NCI-H128 (cell line): ENCODE data around the gene CAP1.
"Not testable (repeated sequence)": the region's sequence is repeated elsewhere in the genome, so short reads cannot be mapped to it uniquely, and the experiment has no call there.

Experiments used
- DNase-seq: peaks from one replicate; lab custom pipeline; 2025; ENCODE audit not compliant: unreplicated experiment; lab: John Stamatoyannopoulos, UW

The CAP1 gene

GRCh38 chr1:40030528-40031135 lies 9.9 kb upstream of the CAP1 start:
- no peak for DNase-seq

DNA sequence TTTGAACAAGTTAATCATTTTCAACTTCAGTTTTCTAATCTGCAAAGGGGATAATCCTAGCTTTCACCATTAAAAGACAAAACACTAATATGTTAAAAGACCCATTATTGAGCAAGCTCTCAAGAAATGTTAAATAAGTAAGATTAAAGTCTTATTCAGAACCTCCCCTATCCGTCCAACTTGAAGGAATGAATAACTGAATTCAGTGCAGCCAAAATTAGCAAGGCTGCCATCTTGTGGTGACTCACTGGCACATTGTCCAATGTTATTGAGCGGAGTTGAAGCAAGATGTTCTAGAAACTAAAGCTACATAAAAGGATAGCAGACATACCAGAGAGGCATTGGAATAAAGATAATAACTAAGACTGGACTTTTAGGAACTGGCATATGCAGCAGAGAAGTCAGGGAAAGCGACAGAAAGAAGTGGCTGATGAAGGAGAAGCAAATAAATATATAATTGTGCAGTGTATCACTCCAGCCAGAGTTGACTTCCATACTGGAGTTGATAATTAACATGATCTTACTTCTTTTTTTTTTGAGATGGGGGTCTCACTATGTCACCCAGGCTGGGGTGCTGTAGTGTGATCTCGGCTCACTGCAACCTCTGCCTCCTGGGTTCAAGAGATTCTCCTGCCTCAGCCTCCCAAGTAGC lies 8.2 kb upstream of the CAP1 start:
- no peak for DNase-seq

GRCh38 chr1:40034869-40035268 lies 5.7 kb upstream of the CAP1 start:
- DNase-seq, result no peak

- DNase-seq, result no peak
Observed at GRCh38 chr1:40036574-40036973, 4.0 kb upstream of the CAP1 start.

- DNase-seq, result not testable (repeated sequence)
Observed at GRCh38 chr1:40037254-40037653, 3.3 kb upstream of the CAP1 start.

- DNase-seq, result no peak
Observed at GRCh38 chr1:40038697-40039096, 1.8 kb upstream of the CAP1 start.

- DNase-seq, result no peak
Observed at GRCh38 chr1:40039245-40039756, 1.2 kb upstream of the CAP1 start.

DNA sequence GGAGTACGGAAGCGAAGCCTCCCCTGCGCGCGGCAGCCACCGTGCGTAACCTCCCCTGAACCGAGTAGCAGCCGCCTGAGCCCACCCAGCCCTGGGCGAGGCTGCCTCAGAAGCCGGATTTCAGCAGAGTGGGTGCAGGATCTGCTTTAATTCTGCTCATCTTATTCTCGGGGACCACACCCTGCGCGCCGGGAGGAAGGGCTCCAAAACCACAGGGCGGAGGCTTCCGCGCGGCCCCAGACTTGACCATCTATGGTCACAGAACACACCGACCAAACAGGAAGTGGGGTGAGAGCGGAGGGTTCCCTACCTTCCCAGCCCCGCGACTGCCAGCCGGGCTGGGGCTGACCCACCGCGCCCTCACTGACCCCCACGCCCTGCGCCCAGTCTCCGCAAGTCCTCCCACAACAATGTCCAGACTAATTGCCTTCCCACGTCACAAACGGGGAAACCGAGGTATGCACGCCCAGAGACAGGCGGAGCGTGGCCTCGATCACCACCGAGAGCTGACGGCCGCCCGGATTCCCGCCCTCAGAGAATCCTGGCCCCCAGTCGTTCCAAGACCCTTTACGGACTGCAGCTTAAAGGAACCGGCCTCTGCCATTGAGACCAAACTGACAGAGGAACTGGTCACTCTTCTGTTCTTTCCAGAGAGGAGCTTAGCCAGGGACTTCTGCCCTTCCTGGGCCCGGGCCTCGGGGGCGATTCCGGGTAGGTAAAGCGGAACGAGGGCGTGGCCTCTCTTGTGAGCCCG lies 595 bp upstream of the CAP1 start:
- DNase-seq, result peak; percentile 16

DNA sequence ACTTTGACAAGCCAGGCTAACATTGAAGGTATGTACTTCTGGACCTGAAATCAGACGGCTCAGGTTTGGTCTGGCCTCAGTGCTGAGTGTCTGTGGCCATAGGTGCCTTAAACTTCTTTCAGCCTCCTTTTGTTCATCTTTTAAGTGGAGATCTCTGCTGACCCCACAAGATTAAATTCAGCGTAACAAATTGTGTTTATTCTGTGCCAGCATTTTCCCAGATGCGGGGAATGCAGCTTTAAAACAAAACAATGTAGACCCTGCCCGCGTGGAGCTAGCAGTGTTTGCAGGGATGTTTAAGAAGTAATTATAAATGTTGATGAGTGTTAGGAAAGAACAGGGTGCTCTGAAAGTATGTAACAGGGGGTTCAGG lies 923 bp downstream of the CAP1 start:
- DNase-seq, result no peak

GRCh38 chr1:40042341-40042740 lies 1.8 kb downstream of the CAP1 start:
- DNase-seq, result no peak

DNA sequence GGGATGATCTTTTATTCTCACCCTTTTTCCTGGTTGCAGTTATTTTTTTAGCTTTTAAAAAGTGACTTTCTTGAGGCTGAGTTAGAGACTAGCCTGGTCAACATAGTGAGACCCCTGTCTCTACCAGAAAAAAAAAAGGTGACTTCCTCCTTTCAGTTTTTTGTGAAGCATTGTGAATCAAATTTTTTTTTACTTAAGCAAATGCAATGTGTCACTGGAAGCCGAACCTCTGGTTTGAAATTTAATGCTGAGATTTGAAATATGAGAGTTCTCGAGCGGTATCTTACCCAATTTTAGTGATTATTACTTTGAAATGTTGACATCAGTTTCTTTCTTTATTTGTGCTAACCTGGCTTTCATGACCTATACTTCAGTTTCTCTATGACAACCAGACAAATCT lies 3.6 kb downstream of the CAP1 start:
- DNase-seq, result no peak

DNA sequence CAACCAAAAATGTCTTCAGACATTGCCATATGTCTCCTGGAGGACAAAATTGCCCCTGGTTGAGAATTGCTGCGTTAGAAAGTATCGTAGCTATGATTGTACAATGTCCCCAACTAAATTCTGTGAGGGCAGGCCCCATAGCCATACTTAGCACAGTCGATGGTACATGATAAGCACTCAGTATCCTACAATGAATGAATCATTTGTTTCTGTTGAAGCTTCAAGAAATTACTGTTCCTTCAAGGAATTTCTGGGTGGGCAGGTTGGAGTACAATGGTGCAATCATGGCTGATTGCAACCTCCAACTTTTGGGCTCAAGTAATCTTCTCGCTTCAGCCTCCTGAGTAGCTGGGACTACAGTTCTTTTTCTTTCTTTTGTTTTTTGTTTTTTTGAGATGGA lies 4.7 kb downstream of the CAP1 start:
- no peak for DNase-seq

- no peak for DNase-seq
Observed at GRCh38 chr1:40045766-40046165, 5.2 kb downstream of the CAP1 start.

DNA sequence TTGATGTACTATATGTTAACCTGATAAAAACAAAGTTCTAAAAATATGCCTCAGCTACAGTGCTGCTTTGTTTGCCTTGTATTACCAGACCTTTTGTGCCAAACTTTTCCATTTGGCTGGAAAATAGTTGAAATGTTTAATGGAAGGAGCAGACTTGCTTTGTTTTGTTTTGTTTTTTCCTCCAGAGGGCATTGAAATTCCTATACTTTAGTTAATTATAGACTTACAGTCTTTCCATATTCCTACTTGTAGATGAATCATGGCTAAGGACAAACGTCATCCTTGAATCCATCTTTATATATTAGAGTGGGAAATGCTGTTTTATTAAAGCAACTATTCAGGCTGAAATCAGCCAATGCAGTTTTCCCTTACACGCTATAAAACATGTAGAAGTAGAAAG lies 6.7 kb downstream of the CAP1 start:
- no peak for DNase-seq

DNA sequence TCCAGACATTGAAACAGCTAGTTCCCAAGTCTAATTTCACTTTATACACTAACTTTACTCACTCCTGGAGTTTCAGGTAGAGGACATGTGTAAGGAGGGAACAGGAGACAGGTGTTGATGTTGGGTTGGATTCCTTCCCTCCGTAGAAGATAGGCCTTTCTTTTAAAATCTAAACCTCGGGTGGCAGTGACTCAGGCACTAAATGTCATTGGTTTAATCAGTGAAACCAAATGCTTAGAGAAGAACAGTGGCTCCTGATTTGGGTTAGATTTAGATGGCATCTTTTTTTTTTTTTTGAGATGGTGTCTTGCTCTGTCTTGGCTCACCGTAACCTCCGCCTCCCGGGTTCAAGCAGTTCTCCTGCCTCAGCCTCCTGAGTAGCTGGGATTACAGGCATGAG lies 7.2 kb downstream of the CAP1 start:
- DNase-seq, result no peak

DNA sequence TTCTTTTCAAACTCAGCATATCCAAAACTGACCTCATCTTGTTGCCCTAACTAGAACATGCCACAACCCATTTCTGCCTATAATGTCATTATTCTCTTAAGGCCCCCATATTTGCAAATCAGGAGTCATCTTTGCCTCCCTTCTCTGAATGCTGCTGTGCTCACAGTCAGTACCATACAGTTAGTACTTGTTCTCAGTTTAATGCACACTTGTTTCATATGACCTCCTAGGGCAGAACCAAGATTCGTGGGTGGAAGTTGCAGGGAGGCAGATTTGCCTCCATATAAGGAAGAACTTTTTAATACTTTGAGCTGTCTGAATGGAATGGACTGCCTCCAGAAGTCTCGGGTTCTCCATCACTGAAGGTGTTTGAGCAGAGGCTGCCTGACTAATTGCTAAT lies 9.2 kb downstream of the CAP1 start:
- DNase-seq, result no peak

DNA sequence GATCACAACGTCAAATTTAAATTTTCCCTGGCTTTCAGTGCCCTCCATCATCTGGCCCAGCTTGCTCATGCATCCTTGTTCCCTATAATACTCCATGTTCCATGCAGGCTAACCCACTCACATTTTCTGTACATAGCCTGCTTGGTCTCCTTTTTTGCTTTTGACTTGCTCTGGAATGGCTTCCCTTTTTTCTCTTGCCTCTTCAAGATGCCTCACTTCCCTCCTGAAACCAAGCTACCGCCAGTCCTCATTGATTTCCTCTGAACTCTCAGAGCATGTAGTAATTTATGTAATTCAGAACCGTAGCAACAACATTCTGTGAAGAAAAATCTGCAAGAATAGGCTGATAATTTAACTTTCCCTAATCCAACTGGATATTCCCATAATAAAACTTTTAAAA lies 10.3 kb downstream of the CAP1 start:
- no peak for DNase-seq

DNA sequence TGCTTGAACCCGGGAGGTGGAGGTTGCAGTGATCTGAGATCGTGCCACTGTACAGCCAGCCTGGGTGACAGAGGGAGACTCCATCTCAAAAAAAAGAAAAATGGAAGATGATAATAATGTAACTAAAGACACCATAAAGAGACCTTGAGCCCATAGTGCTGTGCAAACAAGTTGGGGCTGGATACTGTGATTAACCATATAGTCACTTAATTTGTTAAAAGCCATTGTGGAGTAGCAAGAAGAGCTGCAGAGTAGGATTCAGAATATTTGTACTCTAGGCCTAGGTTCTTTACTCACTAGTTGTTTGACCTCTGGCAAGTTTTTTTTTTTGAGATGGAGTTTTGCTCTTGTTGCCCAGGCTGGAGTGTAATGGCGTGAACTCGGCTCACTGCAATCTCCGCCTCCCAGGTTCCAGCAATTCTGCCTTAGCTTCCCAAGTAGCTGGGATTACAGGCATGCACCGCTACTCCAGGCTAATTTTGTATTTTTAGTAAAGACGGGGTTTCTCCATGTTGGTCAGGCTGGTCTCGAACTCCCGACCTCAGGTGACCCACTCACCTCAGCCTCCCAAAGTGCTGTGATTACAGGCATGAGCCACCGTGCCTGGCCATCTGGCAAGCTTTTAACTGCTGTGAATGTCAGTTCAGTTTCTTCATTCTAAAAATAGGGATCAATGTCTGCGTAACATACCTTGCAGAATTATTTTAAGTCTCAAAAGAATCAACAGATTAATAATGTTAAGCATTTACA lies 12.8 kb downstream of the CAP1 start:
- DNase-seq, result no peak

- DNase-seq, result no peak
Observed at GRCh38 chr1:40056519-40057309, 16.2 kb downstream of the CAP1 start.

GRCh38 chr1:40057310-40058030 lies 16.9 kb downstream of the CAP1 start:
- no peak for DNase-seq
